Endothelial cell of hepatic sinusoid (primary cell): ENCODE data around the gene SPX.

ENCODE experiments used
- in situ Hi-C: cut with HindIII; loops from 2 replicates; pipeline ENCODE4 v1.10.0; 2017; ENCODE audit warnings: low sequenced_read_pairs

The SPX gene

GRCh38 chr12:21576431-21576830 lies 50.3 kb downstream of the SPX start:
- in situ Hi-C loops, result no loop called here

GRCh38 chr12:21577516-21577915 lies 51.4 kb downstream of the SPX start:
- in situ Hi-C loops, result no loop called here

- in situ Hi-C loops, result no loop called here
Measured at GRCh38 chr12:21580748-21581516, 54.8 kb downstream of the SPX start.
